Liver (tissue), 9 donors: Measurements from ENCODE around the gene TRAPPC6A. TPM values are rescaled to one million over a fixed set of nuclear protein-coding genes. Genes with fewer than 3 reads are reported as not detected.

Source experiments
- DNase-seq: peaks from one replicate; pipeline ENCODE4 v3.0.0-alpha.2; 2017; ENCODE audit warnings: low spot score
- H3K27ac ChIP-seq, 2 donors: one replicate each; pipeline ENCODE4 v1.7.0; 2013; ENCODE audit warnings: inconsistent platforms in 2 of 2, low read length in 2 of 2, control low read depth in 1 of 2, low read depth in 1 of 2, mild to moderate bottlenecking in 1 of 2
- H3K27me3 ChIP-seq, 4 donors: one replicate each; pipeline versions ENCODE4 v1.6.1 to v1.7.0; 2013; ENCODE audit warnings: low read length in 3 of 4, inconsistent platforms in 1 of 4, mild to moderate bottlenecking in 1 of 4, moderate library complexity in 1 of 4; ENCODE audit not compliant: control insufficient read depth in 4 of 4, insufficient read depth in 4 of 4
- H3K36me3 ChIP-seq, 4 donors: one replicate each; pipeline versions ENCODE4 v1.6.1 to v1.7.0; 2013; ENCODE audit warnings: low read length in 3 of 4, mild to moderate bottlenecking in 3 of 4, low read depth in 1 of 4, moderate library complexity in 1 of 4; ENCODE audit not compliant: control insufficient read depth in 4 of 4, insufficient read depth in 3 of 4
- H3K4me1 ChIP-seq, 4 donors: one replicate each; pipeline versions ENCODE4 v1.6.1 to v1.7.0; 2013; ENCODE audit warnings: low read length in 3 of 4, mild to moderate bottlenecking in 3 of 4, moderate library complexity in 1 of 4; ENCODE audit not compliant: control insufficient read depth in 4 of 4, insufficient read depth in 4 of 4
- H3K4me3 ChIP-seq, 3 donors: one replicate each; pipeline versions ENCODE4 v1.6.1 to v1.7.0; 2013; ENCODE audit warnings: low read length in 3 of 3, control low read depth in 1 of 3, low read depth in 1 of 3, mild to moderate bottlenecking in 1 of 3
- H3K9ac ChIP-seq, 2 donors: one replicate each; pipeline ENCODE4 v1.7.0; 2013; ENCODE audit warnings: low read length in 2 of 2, mild to moderate bottlenecking in 2 of 2, moderate library complexity in 2 of 2, control low read depth in 1 of 2, low read depth in 1 of 2
- H3K9me3 ChIP-seq, 4 donors: one replicate each; pipeline versions ENCODE4 v1.6.1 to v1.7.0; 2013; ENCODE audit warnings: low read length in 3 of 4; ENCODE audit not compliant: control insufficient read depth in 4 of 4
- EGR1 ChIP-seq, 2 donors: IDR thresholded peaks; 2 replicates each; pipeline ENCODE4 v1.6.1; 2016 to 2018; ENCODE audit warnings: antibody characterized with exemption in 2 of 2, low read depth in 2 of 2
- FOXA1 ChIP-seq: IDR thresholded peaks from 2 replicates; pipeline ENCODE4 v1.6.1; 2016; ENCODE audit warnings: antibody characterized with exemption
- FOXA2 ChIP-seq: IDR thresholded peaks from 2 replicates; pipeline ENCODE4 v1.6.1; 2016; ENCODE audit warnings: antibody characterized with exemption
- GABPA ChIP-seq, 2 donors: IDR thresholded peaks in 1 of 2; conservative IDR thresholded peaks in 1 of 2; 2 replicates each; pipeline ENCODE4 v1.6.1; 2016; ENCODE audit warnings: antibody characterized with exemption in 2 of 2, mild to moderate bottlenecking in 1 of 2, moderate library complexity in 1 of 2
- HNF4G ChIP-seq: IDR thresholded peaks from 2 replicates; pipeline ENCODE4 v1.6.1; 2016; ENCODE audit warnings: antibody characterized with exemption
- JUND ChIP-seq, 2 donors: IDR thresholded peaks; 2 replicates each; pipeline ENCODE4 v1.6.1; 2016; ENCODE audit warnings: antibody characterized with exemption in 2 of 2
- NR2F2 ChIP-seq: IDR thresholded peaks from 2 replicates; pipeline ENCODE4 v1.6.1; 2016; ENCODE audit warnings: antibody characterized with exemption
- RAD21 ChIP-seq, 2 donors: IDR thresholded peaks; 2 replicates each; pipeline ENCODE4 v1.6.1; 2016; ENCODE audit warnings: antibody characterized with exemption in 2 of 2, mild to moderate bottlenecking in 2 of 2
- RXRA ChIP-seq, 2 donors: IDR thresholded peaks; 2 replicates each; pipeline ENCODE4 v1.6.1; 2017 to 2018; ENCODE audit warnings: antibody characterized with exemption in 2 of 2, mild to moderate bottlenecking in 1 of 2
- WGBS: extraction: QIAGEN DNeasy Blood & Tissue Kit; methylation state at CpG from one replicate; pipeline ENCODE4 v1.1.7; 2013; 5-methylcytosine and 5-hydroxymethylcytosine counted together
- polyA plus RNA-seq, 2 donors: library from polyadenylated mRNA; stranded (reverse) in 1 of 2; unstranded in 1 of 2; fragments of 200-250 nt in 1 of 2; fragments of >200 nt in 1 of 2; fragmentation: Nextera tagmentation in 1 of 2; extraction: Ambion mirVana in 1 of 2; gene quantifications; one replicate each; pipeline versions ENCODE4 v1.2.1 to v1.2.3, GENCODE V29; 2013 to 2015
- total RNA-seq, 2 donors: library from RNA; depleted of rRNA; stranded (reverse); fragments of >200 nt; gene quantifications; one replicate each; pipeline ENCODE4 v1.2.3, GENCODE V29; 2014
- TF ChIP-seq, protein P1 (sequence below): fragments of 150-350 bp; IDR thresholded peaks from 2 replicates; pipeline ENCODE4 v1.5.1; 2017; ENCODE audit warnings: improper control_type of control experiment, low read depth, low read length; ENCODE audit not compliant: missing input control
- TF ChIP-seq, protein P2 (sequence below): IDR thresholded peaks from 2 replicates; pipeline ENCODE4 v1.6.1; 2016; ENCODE audit warnings: antibody characterized with exemption
- TF ChIP-seq, protein P3 (sequence below): IDR thresholded peaks from 2 replicates; pipeline ENCODE4 v1.6.1; 2016; ENCODE audit warnings: antibody characterized with exemption
- TF ChIP-seq, protein P4 (sequence below): IDR thresholded peaks from 2 replicates; pipeline ENCODE4 v1.6.1; 2016; ENCODE audit warnings: antibody characterized with exemption
- TF ChIP-seq, protein P5 (sequence below): IDR thresholded peaks from 2 replicates; pipeline ENCODE4 v1.6.1; 2016; ENCODE audit warnings: antibody characterized with exemption, mild to moderate bottlenecking
- donor health status: healthy.
- donor health status: healthy.
- donor health status: healthy.
- donor health status: healthy.
- donor health status: healthy.

TRAPPC6A gene
- total and polyA plus RNA-seq, 4 donors, result 14.8 to 52.2 (median 28.6) TPM

DNA sequence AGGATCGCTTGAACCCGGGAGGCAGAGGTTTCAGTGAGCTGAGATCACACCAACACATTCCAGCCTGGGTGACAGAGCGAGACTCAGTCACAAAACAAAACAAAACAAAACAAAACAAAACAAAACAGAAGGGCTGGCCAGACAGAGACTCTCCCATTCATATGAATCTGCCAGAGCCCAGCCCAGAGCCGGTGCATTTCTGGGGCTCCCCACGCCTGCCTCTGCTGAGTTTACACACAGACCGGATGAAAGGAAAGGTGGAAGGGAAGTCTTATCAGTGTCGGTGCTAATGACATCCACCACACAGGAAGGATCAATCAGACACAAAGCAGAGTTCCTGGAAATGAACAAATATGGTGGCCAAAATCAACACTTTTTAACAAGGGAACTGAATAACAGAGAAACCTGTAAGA, 6.8 kb downstream of the TRAPPC6A start:
- Histone ChIP-seq H3K4me3 (no peak overlapping the region), H3K4me1 (peaks cover 0 to 4% (median 0%) of the 10 kb centered on the region in 4 donors), H3K9me3 (no peaks in the 10 kb centered on the region), H3K9ac (no peak overlapping the region), H3K27ac (no peak overlapping the region), H3K36me3 (no peaks in the 10 kb centered on the region), H3K27me3 (no peaks in the 10 kb centered on the region)
- DNase-seq, result no peak
- 57% methylated on average over 7 of the region's 7 CpGs for WGBS
- TF ChIP-seq, protein P1, sequence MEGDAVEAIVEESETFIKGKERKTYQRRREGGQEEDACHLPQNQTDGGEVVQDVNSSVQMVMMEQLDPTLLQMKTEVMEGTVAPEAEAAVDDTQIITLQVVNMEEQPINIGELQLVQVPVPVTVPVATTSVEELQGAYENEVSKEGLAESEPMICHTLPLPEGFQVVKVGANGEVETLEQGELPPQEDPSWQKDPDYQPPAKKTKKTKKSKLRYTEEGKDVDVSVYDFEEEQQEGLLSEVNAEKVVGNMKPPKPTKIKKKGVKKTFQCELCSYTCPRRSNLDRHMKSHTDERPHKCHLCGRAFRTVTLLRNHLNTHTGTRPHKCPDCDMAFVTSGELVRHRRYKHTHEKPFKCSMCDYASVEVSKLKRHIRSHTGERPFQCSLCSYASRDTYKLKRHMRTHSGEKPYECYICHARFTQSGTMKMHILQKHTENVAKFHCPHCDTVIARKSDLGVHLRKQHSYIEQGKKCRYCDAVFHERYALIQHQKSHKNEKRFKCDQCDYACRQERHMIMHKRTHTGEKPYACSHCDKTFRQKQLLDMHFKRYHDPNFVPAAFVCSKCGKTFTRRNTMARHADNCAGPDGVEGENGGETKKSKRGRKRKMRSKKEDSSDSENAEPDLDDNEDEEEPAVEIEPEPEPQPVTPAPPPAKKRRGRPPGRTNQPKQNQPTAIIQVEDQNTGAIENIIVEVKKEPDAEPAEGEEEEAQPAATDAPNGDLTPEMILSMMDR, result no peak
- TF ChIP-seq FOXA1 (no peak), JUND (IDR thresholded peaks at IDR 0.05) (no peak), RAD21 (IDR thresholded peaks at IDR 0.05) (no peak), GABPA (IDR thresholded peaks at IDR 0.05 in 1 of 2, conservative IDR thresholded peaks at IDR 0.05 in 1 of 2) (no peak), FOXA2 (no peak), RXRA (IDR thresholded peaks at IDR 0.05) (no peak), EGR1 (IDR thresholded peaks at IDR 0.05; ENCODE audit: low read depth in 2 of 2) (no peak), HNF4G (no peak), NR2F2 (no peak)
- TF ChIP-seq, protein P2, sequence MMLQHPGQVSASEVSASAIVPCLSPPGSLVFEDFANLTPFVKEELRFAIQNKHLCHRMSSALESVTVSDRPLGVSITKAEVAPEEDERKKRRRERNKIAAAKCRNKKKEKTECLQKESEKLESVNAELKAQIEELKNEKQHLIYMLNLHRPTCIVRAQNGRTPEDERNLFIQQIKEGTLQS, result no peak
- TF ChIP-seq, protein P3, sequence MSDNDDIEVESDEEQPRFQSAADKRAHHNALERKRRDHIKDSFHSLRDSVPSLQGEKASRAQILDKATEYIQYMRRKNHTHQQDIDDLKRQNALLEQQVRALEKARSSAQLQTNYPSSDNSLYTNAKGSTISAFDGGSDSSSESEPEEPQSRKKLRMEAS, result no peak
- TF ChIP-seq, protein P4, sequence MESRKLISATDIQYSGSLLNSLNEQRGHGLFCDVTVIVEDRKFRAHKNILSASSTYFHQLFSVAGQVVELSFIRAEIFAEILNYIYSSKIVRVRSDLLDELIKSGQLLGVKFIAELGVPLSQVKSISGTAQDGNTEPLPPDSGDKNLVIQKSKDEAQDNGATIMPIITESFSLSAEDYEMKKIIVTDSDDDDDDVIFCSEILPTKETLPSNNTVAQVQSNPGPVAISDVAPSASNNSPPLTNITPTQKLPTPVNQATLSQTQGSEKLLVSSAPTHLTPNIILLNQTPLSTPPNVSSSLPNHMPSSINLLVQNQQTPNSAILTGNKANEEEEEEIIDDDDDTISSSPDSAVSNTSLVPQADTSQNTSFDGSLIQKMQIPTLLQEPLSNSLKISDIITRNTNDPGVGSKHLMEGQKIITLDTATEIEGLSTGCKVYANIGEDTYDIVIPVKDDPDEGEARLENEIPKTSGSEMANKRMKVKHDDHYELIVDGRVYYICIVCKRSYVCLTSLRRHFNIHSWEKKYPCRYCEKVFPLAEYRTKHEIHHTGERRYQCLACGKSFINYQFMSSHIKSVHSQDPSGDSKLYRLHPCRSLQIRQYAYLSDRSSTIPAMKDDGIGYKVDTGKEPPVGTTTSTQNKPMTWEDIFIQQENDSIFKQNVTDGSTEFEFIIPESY, result no peak
- TF ChIP-seq, protein P5, sequence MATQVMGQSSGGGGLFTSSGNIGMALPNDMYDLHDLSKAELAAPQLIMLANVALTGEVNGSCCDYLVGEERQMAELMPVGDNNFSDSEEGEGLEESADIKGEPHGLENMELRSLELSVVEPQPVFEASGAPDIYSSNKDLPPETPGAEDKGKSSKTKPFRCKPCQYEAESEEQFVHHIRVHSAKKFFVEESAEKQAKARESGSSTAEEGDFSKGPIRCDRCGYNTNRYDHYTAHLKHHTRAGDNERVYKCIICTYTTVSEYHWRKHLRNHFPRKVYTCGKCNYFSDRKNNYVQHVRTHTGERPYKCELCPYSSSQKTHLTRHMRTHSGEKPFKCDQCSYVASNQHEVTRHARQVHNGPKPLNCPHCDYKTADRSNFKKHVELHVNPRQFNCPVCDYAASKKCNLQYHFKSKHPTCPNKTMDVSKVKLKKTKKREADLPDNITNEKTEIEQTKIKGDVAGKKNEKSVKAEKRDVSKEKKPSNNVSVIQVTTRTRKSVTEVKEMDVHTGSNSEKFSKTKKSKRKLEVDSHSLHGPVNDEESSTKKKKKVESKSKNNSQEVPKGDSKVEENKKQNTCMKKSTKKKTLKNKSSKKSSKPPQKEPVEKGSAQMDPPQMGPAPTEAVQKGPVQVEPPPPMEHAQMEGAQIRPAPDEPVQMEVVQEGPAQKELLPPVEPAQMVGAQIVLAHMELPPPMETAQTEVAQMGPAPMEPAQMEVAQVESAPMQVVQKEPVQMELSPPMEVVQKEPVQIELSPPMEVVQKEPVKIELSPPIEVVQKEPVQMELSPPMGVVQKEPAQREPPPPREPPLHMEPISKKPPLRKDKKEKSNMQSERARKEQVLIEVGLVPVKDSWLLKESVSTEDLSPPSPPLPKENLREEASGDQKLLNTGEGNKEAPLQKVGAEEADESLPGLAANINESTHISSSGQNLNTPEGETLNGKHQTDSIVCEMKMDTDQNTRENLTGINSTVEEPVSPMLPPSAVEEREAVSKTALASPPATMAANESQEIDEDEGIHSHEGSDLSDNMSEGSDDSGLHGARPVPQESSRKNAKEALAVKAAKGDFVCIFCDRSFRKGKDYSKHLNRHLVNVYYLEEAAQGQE, result no peak
